ENCODE results near the gene MRPL4. TPM values are rescaled to one million over a fixed set of nuclear protein-coding genes. Genes with fewer than 3 reads are reported as not detected.

The MRPL4 gene
- total and polyA plus RNA-seq, 2 of the 13 experiments (the other 11 are each of a cell fraction or from before 2014, with no cell fraction given), result 40.6 to 42.5 TPM

- TF ChIP-seq RERE (CRISPR knock-in tag; IDR thresholded peaks at IDR 0.05; ENCODE audit: low read depth) (peak; percentile 87; the same call in 1 of the 2 replicates), ELF1 (CRISPR knock-in tag; IDR thresholded peaks at IDR 0.05) (no peak), MIXL1 (CRISPR knock-in tag; IDR thresholded peaks at IDR 0.05) (0 out of 2 replicates have a peak, but pooled peaks have one; percentile 48), RAD21 (CRISPR knock-in tag; IDR thresholded peaks at IDR 0.05) (no peak), KMT2B (CRISPR knock-in tag; IDR thresholded peaks at IDR 0.05) (no peak), PCBP2 (optimal IDR thresholded peaks at IDR 0.05; ENCODE audit: low read depth, low read length, poor library complexity, severe bottlenecking) (no peak), ADNP (CRISPR knock-in tag; IDR thresholded peaks at IDR 0.05) (peak; percentile 87), ZBTB20 (CRISPR knock-in tag; IDR thresholded peaks at IDR 0.05; ENCODE audit: borderline replicate concordance, low read depth) (no peak), NFKBIZ (CRISPR knock-in tag; IDR thresholded peaks at IDR 0.05) (no peak), DNMT1 (CRISPR knock-in tag; IDR thresholded peaks at IDR 0.05) (no peak), HIVEP1 (CRISPR knock-in tag; IDR thresholded peaks at IDR 0.05) (peak; percentile 11; the same call in 1 of the 2 replicates), TOE1 (CRISPR knock-in tag; IDR thresholded peaks at IDR 0.05) (no peak), DMAP1 (CRISPR knock-in tag; IDR thresholded peaks at IDR 0.05) (no peak), THAP8 (CRISPR knock-in tag; IDR thresholded peaks at IDR 0.05; ENCODE audit: borderline replicate concordance) (no peak), HMG20B (CRISPR knock-in tag; conservative IDR thresholded peaks at IDR 0.05) (0 out of 2 replicates have a peak, but pooled peaks have one; percentile 68), ZNF713 (CRISPR knock-in tag; IDR thresholded peaks at IDR 0.05) (no peak), ZNF18 (CRISPR knock-in tag; IDR thresholded peaks at IDR 0.05; ENCODE audit: insufficient replicate concordance) (no peak), KDM5B (CRISPR knock-in tag; IDR thresholded peaks at IDR 0.05; ENCODE audit: borderline replicate concordance) (peak; percentile 37; the same call in 1 of the 2 replicates), ZNF556 (CRISPR knock-in tag; IDR thresholded peaks at IDR 0.05; ENCODE audit: borderline replicate concordance) (no peak), ZNF768 (CRISPR knock-in tag; IDR thresholded peaks at IDR 0.05) (no peak), ATF7-NPFF (CRISPR knock-in tag; IDR thresholded peaks at IDR 0.05; ENCODE audit: low read depth) (no peak), FUBP1 (CRISPR knock-in tag; IDR thresholded peaks at IDR 0.05; ENCODE audit: borderline replicate concordance) (no peak)
Measured at GRCh38 chr19:10238172-10238783, 13.7 kb upstream of the MRPL4 start (continued).

Measured in HepG2 (cell line).